H1 (cell line): ENCODE measurements around the gene SLC8A3. TPM values are rescaled to one million over a fixed set of nuclear protein-coding genes. Genes with fewer than 3 reads are reported as not detected.

Source experiments
- CTCF ChIA-PET: fragments of 300-600 bp; sonication (Branson Sonifier 250); formaldehyde crosslinking; loops from one replicate; lab custom pipeline; 2021; ENCODE audit not compliant: partially characterized antibody; lab: Charles Lee
- POLR2A ChIA-PET: fragments of 300-600 bp; sonication (Branson Sonifier 250); formaldehyde crosslinking; loops from one replicate; lab custom pipeline; 2021; ENCODE audit warnings: inconsistent platforms; ENCODE audit not compliant: partially characterized antibody; lab: Charles Lee
- DNase-seq, 2 experiments: peaks; one replicate each; pipeline versions ENCODE4 v3.0.0 to v3.0.0-alpha.2; 2010 to 2022; ENCODE audit warnings: low spot score in 2 of 2, low read depth in 1 of 2, mixed read lengths in 1 of 2
- FAIRE-seq: peaks from 2 replicates; lab custom pipeline; 2011; peaks lifted over from hg19 to GRCh38; lab: Jason Lieb, UNC
- H2AFZ ChIP-seq: 2 replicates; pipeline ENCODE4 v1.8.1; 2012; ENCODE audit warnings: low read length, inconsistent platforms
- H2AK5ac ChIP-seq: 2 replicates; pipeline ENCODE4 v1.6.1; 2013; ENCODE audit warnings: low read depth, low read length
- H2BK120ac ChIP-seq: replicated peaks from 2 replicates; pipeline ENCODE3; 2013; ENCODE audit warnings: low read depth, low read length, inconsistent platforms
- H2BK12ac ChIP-seq: 2 replicates; pipeline ENCODE4 v1.6.1; 2013; ENCODE audit warnings: low read depth, low read length
- H2BK15ac ChIP-seq: 2 replicates; pipeline ENCODE4 v1.6.1; 2013; ENCODE audit warnings: low read length
- H2BK20ac ChIP-seq: 2 replicates; pipeline ENCODE4 v1.6.1; 2013; ENCODE audit warnings: low read length
- H2BK5ac ChIP-seq: 2 replicates; pipeline ENCODE4 v1.6.1; 2013; ENCODE audit warnings: low read depth, low read length
- H3K14ac ChIP-seq: 2 replicates; pipeline ENCODE4 v1.6.1; 2013; ENCODE audit warnings: inconsistent platforms; ENCODE audit not compliant: insufficient read length
- H3K18ac ChIP-seq: 2 replicates; pipeline ENCODE4 v1.6.1; 2013; ENCODE audit warnings: low read length; ENCODE audit errors: extremely low read depth
- H3K23ac ChIP-seq: 2 replicates; pipeline ENCODE4 v1.6.1; 2013; ENCODE audit warnings: inconsistent platforms; ENCODE audit not compliant: insufficient read length
- H3K23me2 ChIP-seq: 2 replicates; pipeline ENCODE4 v1.6.1; 2013; ENCODE audit warnings: low read depth, low read length
- H3K27ac ChIP-seq: 2 replicates; pipeline ENCODE4 v1.6.1; 2011; ENCODE audit warnings: low read depth, low read length, inconsistent platforms
- H3K27me3 ChIP-seq, 4 experiments: replicated peaks in 1 of 4; 1 replicate in 1 of 4; 2 replicates in 3 of 4; pipeline versions ENCODE4 v1.6.1 to v1.8.1; 2011 to 2013; ENCODE audit warnings: low read length in 3 of 4, mild to moderate bottlenecking in 3 of 4, inconsistent platforms in 2 of 4, mixed read lengths in 2 of 4, moderate library complexity in 1 of 4; ENCODE audit not compliant: control insufficient read depth in 3 of 4, insufficient read depth in 3 of 4; ENCODE audit errors: extremely low read depth in 1 of 4
- H3K36me3 ChIP-seq, 4 experiments: 2 replicates each; pipeline versions ENCODE4 v1.6.1 to v1.8.1; 2011 to 2013; ENCODE audit warnings: mild to moderate bottlenecking in 4 of 4, low read length in 3 of 4, moderate library complexity in 2 of 4, control low read depth in 1 of 4, inconsistent platforms in 1 of 4; ENCODE audit not compliant: insufficient read depth in 4 of 4, control insufficient read depth in 2 of 4
- H3K4ac ChIP-seq: replicated peaks from 2 replicates; pipeline ENCODE3; 2013; ENCODE audit warnings: low read length, low read depth, mixed read lengths, inconsistent platforms; ENCODE audit not compliant: insufficient read length
- H3K4me1 ChIP-seq, 4 experiments: replicated peaks in 1 of 4; 1 replicate in 1 of 4; 2 replicates in 3 of 4; pipeline versions ENCODE4 v1.6.1 to v1.8.1; 2011 to 2013; ENCODE audit warnings: low read length in 3 of 4, inconsistent platforms in 2 of 4, mixed read lengths in 1 of 4; ENCODE audit not compliant: insufficient read depth in 4 of 4, control insufficient read depth in 3 of 4
- H3K4me2 ChIP-seq, 2 experiments: 2 replicates each; pipeline versions ENCODE4 v1.6.1 to v1.8.1; 2011 to 2013; ENCODE audit warnings: low read depth in 2 of 2, low read length in 2 of 2, control low read depth in 1 of 2, inconsistent platforms in 1 of 2, mild to moderate bottlenecking in 1 of 2; ENCODE audit not compliant: insufficient read depth in 1 of 2
- H3K4me3 ChIP-seq, 4 experiments: fragments of 200-600, 300-600 bp in 1 of 4; sonication (generic), shearing (Covaris generic), sonication (Bioruptor Twin) in 1 of 4; 2 replicates each; pipeline versions ENCODE4 v1.5.1 to v1.8.1; 2011 to 2016; ENCODE audit warnings: low read length in 4 of 4, low read depth in 3 of 4, control low read depth in 2 of 4, inconsistent platforms in 2 of 4, mild to moderate bottlenecking in 2 of 4, mixed read lengths in 1 of 4, moderate library complexity in 1 of 4; ENCODE audit not compliant: insufficient read depth in 2 of 4; ENCODE audit errors: extremely low read depth in 1 of 4
- H3K56ac ChIP-seq: replicated peaks from 2 replicates; pipeline ENCODE3; 2013; ENCODE audit warnings: low read depth, mild to moderate bottlenecking, mixed read lengths, low read length, inconsistent platforms; ENCODE audit not compliant: insufficient read length
- H3K79me1 ChIP-seq: 2 replicates; pipeline ENCODE4 v1.6.1; 2013; ENCODE audit warnings: low read depth, low read length, control low read depth
- H3K79me2 ChIP-seq, 2 experiments: 2 replicates each; pipeline versions ENCODE4 v1.6.1 to v1.8.1; 2012 to 2013; ENCODE audit warnings: low read length in 2 of 2, mild to moderate bottlenecking in 2 of 2, inconsistent platforms in 1 of 2; ENCODE audit not compliant: insufficient read depth in 2 of 2, control insufficient read depth in 1 of 2
- H3K9ac ChIP-seq, 4 experiments: replicated peaks in 1 of 4; 1 replicate in 1 of 4; 2 replicates in 3 of 4; pipeline versions ENCODE4 v1.6.1 to v1.8.1; 2011 to 2013; ENCODE audit warnings: low read depth in 3 of 4, low read length in 3 of 4, control low read depth in 2 of 4, mild to moderate bottlenecking in 2 of 4, moderate library complexity in 2 of 4, inconsistent platforms in 1 of 4; ENCODE audit errors: extremely low read depth in 1 of 4
- H3K9me3 ChIP-seq, 2 experiments: 2 replicates each; pipeline versions ENCODE4 v1.6.1 to v1.8.1; 2012 to 2013; ENCODE audit warnings: mild to moderate bottlenecking in 2 of 2, moderate library complexity in 2 of 2, control low read depth in 1 of 2, inconsistent platforms in 1 of 2, low read depth in 1 of 2, low read length in 1 of 2, mixed read lengths in 1 of 2; ENCODE audit not compliant: insufficient read depth in 2 of 2
- H4K20me1 ChIP-seq, 2 experiments: replicated peaks in 1 of 2; 2 replicates each; pipeline versions ENCODE3 to v1.8.1; 2011 to 2013; ENCODE audit warnings: inconsistent platforms in 2 of 2, low read length in 2 of 2, mild to moderate bottlenecking in 1 of 2; ENCODE audit not compliant: insufficient read depth in 2 of 2, control insufficient read depth in 1 of 2
- H4K5ac ChIP-seq: 2 replicates; pipeline ENCODE4 v1.6.1; 2013; ENCODE audit warnings: low read length, low read depth, mixed read lengths, inconsistent platforms; ENCODE audit not compliant: insufficient read length
- H4K8ac ChIP-seq: 2 replicates; pipeline ENCODE4 v1.8.0; 2013; ENCODE audit warnings: mild to moderate bottlenecking, moderate library complexity, low read length, inconsistent platforms; ENCODE audit not compliant: insufficient read depth; ENCODE audit errors: extremely low read depth
- H4K91ac ChIP-seq: replicated peaks from 2 replicates; pipeline ENCODE3; 2013; ENCODE audit warnings: low read length, mixed read lengths, inconsistent platforms; ENCODE audit not compliant: insufficient read length
- WGBS, 2 experiments: shearing (Covaris generic) in 1 of 2; methylation state at CpG; one replicate each; pipeline versions ENCODE4 v1.1.6 to v1.1.7; 2013 to 2015; ENCODE audit warnings: low lambda C conversion rate in 2 of 2, mixed read lengths in 2 of 2, inconsistent platforms in 1 of 2, low coverage in 1 of 2, missing lambda C conversion rate in 1 of 2; ENCODE audit not compliant: insufficient replicate concordance in 2 of 2, insufficient coverage in 1 of 2, insufficient read length in 1 of 2; ENCODE audit errors: extremely low coverage in 1 of 2, missing lambda C conversion rate in 1 of 2; 5-methylcytosine and 5-hydroxymethylcytosine counted together
- polyA plus RNA-seq, 7 experiments: library from polyadenylated mRNA; depleted of rRNA in 3 of 7; stranded (reverse) in 5 of 7; unstranded in 2 of 7; fragments of >200 nt in 5 of 7; fragments of 200-250 nt in 2 of 7; gene quantifications; 1 replicate in 5 of 7; 2 replicates in 1 of 7; 4 replicates in 1 of 7; pipeline versions ENCODE4 v1.2.1 to v1.2.3, GENCODE V29; 2011 to 2013; ENCODE audit warnings: missing spikeins in 2 of 7, mixed read lengths in 2 of 7
- total RNA-seq: library from RNA; stranded (reverse); fragmentation: NEBNext Ultra II Directional; extraction: Animal tissue kit (Norgen Biotek cat#: 25700); gene quantifications from 2 replicates; pipeline ENCODE4 v1.2.1, GENCODE V29; 2021
- TF ChIP-seq, protein P1 (sequence below), 3 experiments: IDR thresholded peaks; 1 replicate in 2 of 3; 2 replicates in 1 of 3; pipeline versions ENCODE4 v1.5.1 to v1.6.1; 2011; ENCODE audit warnings: low read length in 3 of 3, mild to moderate bottlenecking in 3 of 3, inconsistent platforms in 2 of 3, low read depth in 1 of 3, moderate library complexity in 1 of 3; ENCODE audit not compliant: insufficient read depth in 1 of 3; ENCODE audit errors: control extremely low read depth in 1 of 3

Gene SLC8A3
- total and polyA plus RNA-seq, 2 of the 8 experiments (the other 6 are each of a cell fraction or from before 2014, with no cell fraction given), result 0.38 to 1.1 TPM

DNA sequence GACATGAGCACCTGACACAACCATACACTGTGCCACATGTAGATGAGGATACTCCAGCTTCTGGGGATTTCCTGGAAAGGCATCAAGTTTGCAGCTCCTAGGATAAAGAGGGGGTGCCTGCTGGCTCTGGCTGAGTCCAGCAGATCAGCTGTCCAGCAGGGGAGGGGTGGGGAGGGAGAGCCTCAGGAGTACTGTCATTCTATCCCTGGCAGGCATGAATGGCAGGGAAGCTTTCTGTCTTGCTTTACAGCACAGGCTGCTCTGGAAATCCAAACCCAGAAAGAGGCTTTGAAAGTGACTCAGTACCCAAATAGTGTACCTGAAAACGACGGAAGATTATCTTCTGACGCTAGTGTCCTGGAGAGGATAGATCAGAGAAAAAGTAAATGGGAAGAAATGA lies 32.2 kb downstream of the SLC8A3 start:
- no peak overlapping the region for H2BK15ac ChIP-seq
- TF ChIP-seq, protein P1, sequence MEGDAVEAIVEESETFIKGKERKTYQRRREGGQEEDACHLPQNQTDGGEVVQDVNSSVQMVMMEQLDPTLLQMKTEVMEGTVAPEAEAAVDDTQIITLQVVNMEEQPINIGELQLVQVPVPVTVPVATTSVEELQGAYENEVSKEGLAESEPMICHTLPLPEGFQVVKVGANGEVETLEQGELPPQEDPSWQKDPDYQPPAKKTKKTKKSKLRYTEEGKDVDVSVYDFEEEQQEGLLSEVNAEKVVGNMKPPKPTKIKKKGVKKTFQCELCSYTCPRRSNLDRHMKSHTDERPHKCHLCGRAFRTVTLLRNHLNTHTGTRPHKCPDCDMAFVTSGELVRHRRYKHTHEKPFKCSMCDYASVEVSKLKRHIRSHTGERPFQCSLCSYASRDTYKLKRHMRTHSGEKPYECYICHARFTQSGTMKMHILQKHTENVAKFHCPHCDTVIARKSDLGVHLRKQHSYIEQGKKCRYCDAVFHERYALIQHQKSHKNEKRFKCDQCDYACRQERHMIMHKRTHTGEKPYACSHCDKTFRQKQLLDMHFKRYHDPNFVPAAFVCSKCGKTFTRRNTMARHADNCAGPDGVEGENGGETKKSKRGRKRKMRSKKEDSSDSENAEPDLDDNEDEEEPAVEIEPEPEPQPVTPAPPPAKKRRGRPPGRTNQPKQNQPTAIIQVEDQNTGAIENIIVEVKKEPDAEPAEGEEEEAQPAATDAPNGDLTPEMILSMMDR (IDR thresholded peaks at IDR 0.05; ENCODE audit: control extremely low read depth in 1 of 3, insufficient read depth in 1 of 3, low read depth in 1 of 3, low read length in 3 of 3), result no peak
- TF ChIP-seq, all 59 proteins: peak for 0
- Histone ChIP-seq H3K79me1 (no peaks in the 10 kb centered on the region), H3K56ac (no peak overlapping the region), H3K4me3 (no peak overlapping the region), H3K9me3 (no peaks in the 10 kb centered on the region), H2BK5ac (no peak overlapping the region), H4K20me1 (no peaks in the 10 kb centered on the region), H4K5ac (no peak overlapping the region), H3K18ac (no peak overlapping the region), H2BK20ac (no peak overlapping the region), H3K23ac (no peak overlapping the region), H3K36me3 (no peaks in the 10 kb centered on the region), H2BK120ac (no peak overlapping the region), H3K4ac (no peak overlapping the region), H4K91ac (no peak overlapping the region), H3K23me2 (no peaks in the 10 kb centered on the region), H3K14ac (no peak overlapping the region), H3K4me1 (no peaks in the 10 kb centered on the region; a peak in 1 of 7 replicates), H3K4me2 (no peak overlapping the region), H3K27me3 (no peaks in the 10 kb centered on the region), H2BK12ac (no peak overlapping the region), H3K9ac (no peak overlapping the region), H2AFZ (no peak overlapping the region), H3K27ac (no peak overlapping the region), H2AK5ac (no peak overlapping the region), H3K79me2 (no peaks in the 10 kb centered on the region), H4K8ac (no peak overlapping the region)
- WGBS, 2 experiments, result 88% methylated on average over 3 of the region's 3 CpGs; no CpG with 5 or more reads in 1 of the 2 experiments
- DNase-seq, result no peak
- ChIA-PET CTCF (interaction anchor here (0.9 to 1.6 kb wide), 4 partner anchors 9 to 129 kb away, joined by 3 to 5 read pairs (median 3); no protein-coding TSS in a partner anchor), POLR2A (no interaction called here)
- FAIRE-seq, result no peak
